NB4 (cell line): Measurements from ENCODE around the gene ADAMTS5.

Source experiments
- DNase-seq: peaks from one replicate; pipeline ENCODE4 v3.0.0; 2010; ENCODE audit warnings: low read depth
- H3K4me3 ChIP-seq: one replicate; pipeline ENCODE4 v1.5.1; 2011; ENCODE audit warnings: mild to moderate bottlenecking, low read depth, low read length, moderate library complexity
- CTCF ChIP-seq: IDR thresholded peaks from one replicate; pipeline ENCODE4 v1.5.1; 2012; ENCODE audit warnings: low read depth, low read length
- MAX ChIP-seq: IDR thresholded peaks from 2 replicates; pipeline ENCODE4 v1.6.1; 2011; ENCODE audit warnings: low read depth, low read length
- MYC ChIP-seq: IDR thresholded peaks from 2 replicates; pipeline ENCODE4 v1.6.1; 2011; ENCODE audit warnings: low read depth, low read length
- POLR2A ChIP-seq: IDR thresholded peaks from 2 replicates; pipeline ENCODE4 v1.6.1; 2011; ENCODE audit warnings: mild to moderate bottlenecking; ENCODE audit not compliant: insufficient read length; ENCODE audit errors: extremely low read depth

The ADAMTS5 gene

GRCh38 chr21:26884436-26884835, 82.5 kb downstream of the ADAMTS5 start:
- DNase-seq = no peak
- H3K4me3 ChIP-seq = no peak overlapping the region
- no peak for TF ChIP-seq MYC
- TF ChIP-seq POLR2A = no peak
- TF ChIP-seq MAX = no peak
- no peak for TF ChIP-seq CTCF

GRCh38 chr21:26883768-26884167, 83.1 kb downstream of the ADAMTS5 start:
- DNase-seq = no peak
- no peak for TF ChIP-seq MYC
- no peak for TF ChIP-seq MAX
- no peak for TF ChIP-seq CTCF
- TF ChIP-seq POLR2A = no peak
- H3K4me3 ChIP-seq = no peak overlapping the region

GRCh38 chr21:26881504-26882228, 85.2 kb downstream of the ADAMTS5 start:
- DNase-seq = peak; percentile 26

GRCh38 chr21:26877018-26877417, 89.9 kb downstream of the ADAMTS5 start:
- TF ChIP-seq MAX (no peak), POLR2A (no peak), CTCF (no peak)
- no peak overlapping the region for H3K4me3 ChIP-seq
- no peak for DNase-seq

More at GRCh38 chr21:26881504-26882228, 85.2 kb downstream of the ADAMTS5 start:
- TF ChIP-seq POLR2A = no peak
- no peak for TF ChIP-seq MYC
- no peak for TF ChIP-seq CTCF
- no peak for TF ChIP-seq MAX
- H3K4me3 ChIP-seq = no peak overlapping the region

GRCh38 chr21:26874347-26874746, 92.5 kb downstream of the ADAMTS5 start:
- no peak overlapping the region for H3K4me3 ChIP-seq
- no peak for TF ChIP-seq POLR2A
- TF ChIP-seq MAX = no peak
- TF ChIP-seq CTCF = no peak
- no peak for TF ChIP-seq MYC
- DNase-seq = no peak
